ENCODE results near the gene TMEM132D. TPM values are rescaled to one million over a fixed set of nuclear protein-coding genes. Genes with fewer than 3 reads are reported as not detected.

The TMEM132D gene
- total RNA-seq, 2 experiments from 2014 or later, result not detected

GRCh38 chr12:129036135-129036534 lies 867.7 kb downstream of the TMEM132D start:
- POLR2A ChIA-PET, result no interaction called here
- intact Hi-C loops (cut with micrococcal nuclease; ENCODE audit: unreplicated experiment), result no loop called here

GRCh38 chr12:129034558-129035289 lies 869.1 kb downstream of the TMEM132D start:
- H3K9me2 ChIP-seq (ENCODE audit: insufficient read depth, low read length), result no peaks in the 10 kb centered on the region
- H3K9me3 ChIP-seq (ENCODE audit: low read length), result no peaks in the 10 kb centered on the region
- DNase-seq (ENCODE audit: low spot score), result no peak
- no peaks in the 10 kb centered on the region for H3K79me2 ChIP-seq (ENCODE audit: insufficient read depth, low read depth, low read length)
- H3K4me2 ChIP-seq (ENCODE audit: low read length), result no peak overlapping the region
- BruUV-seq (replicated peaks), result no TSS peak
- CTCF ChIA-PET (ENCODE audit: unreplicated experiment), result no interaction called here
- intact Hi-C loops (cut with micrococcal nuclease; ENCODE audit: unreplicated experiment), result no loop called here
- H4K20me1 ChIP-seq (ENCODE audit: insufficient read depth, low read length), result no peaks in the 10 kb centered on the region
- no peak overlapping the region for H3K27ac ChIP-seq (ENCODE audit: low read depth, low read length, poor library complexity, severe bottlenecking)
- no peak for TF ChIP-seq EZH2phosphoT487 (IDR thresholded peaks at IDR 0.05; ENCODE audit: borderline replicate concordance, low read depth, low read length)
- TF ChIP-seq CTCF (conservative IDR thresholded peaks at IDR 0.05; ENCODE audit: low read length), result no peak
- no peaks in the 10 kb centered on the region for H3K36me3 ChIP-seq (ENCODE audit: insufficient read depth, low read length)
- POLR2A ChIA-PET, result no interaction called here
- H3K4me3 ChIP-seq (ENCODE audit: low read depth, low read length, poor library complexity, severe bottlenecking), result no peak overlapping the region
- H3K4me1 ChIP-seq (ENCODE audit: insufficient read depth, low read length, poor library complexity, severe bottlenecking), result no peaks in the 10 kb centered on the region
- no peak overlapping the region for H2AFZ ChIP-seq (ENCODE audit: low read length)

More at GRCh38 chr12:129036135-129036534, 867.7 kb downstream of the TMEM132D start:
- Histone ChIP-seq H3K36me3 (ENCODE audit: insufficient read depth, low read length) (no peaks in the 10 kb centered on the region), H3K9me2 (ENCODE audit: insufficient read depth, low read length) (no peaks in the 10 kb centered on the region), H3K79me2 (ENCODE audit: insufficient read depth, low read depth, low read length) (no peaks in the 10 kb centered on the region), H4K20me1 (ENCODE audit: insufficient read depth, low read length) (no peaks in the 10 kb centered on the region), H3K4me1 (ENCODE audit: insufficient read depth, low read length, poor library complexity, severe bottlenecking) (no peaks in the 10 kb centered on the region), H3K4me3 (ENCODE audit: low read depth, low read length, poor library complexity, severe bottlenecking) (no peak overlapping the region), H2AFZ (ENCODE audit: low read length) (no peak overlapping the region), H3K27ac (ENCODE audit: low read depth, low read length, poor library complexity, severe bottlenecking) (no peak overlapping the region), H3K4me2 (ENCODE audit: low read length) (no peak overlapping the region), H3K9me3 (ENCODE audit: low read length) (no peaks in the 10 kb centered on the region)
- no TSS peak for BruUV-seq (replicated peaks)
- CTCF ChIA-PET (ENCODE audit: unreplicated experiment), result no interaction called here
- no peak for DNase-seq (ENCODE audit: low spot score)
- no peak for TF ChIP-seq CTCF (conservative IDR thresholded peaks at IDR 0.05; ENCODE audit: low read length)
- TF ChIP-seq EZH2phosphoT487 (IDR thresholded peaks at IDR 0.05; ENCODE audit: borderline replicate concordance, low read depth, low read length), result no peak

GRCh38 chr12:129028844-129029243 lies 875.0 kb downstream of the TMEM132D start:
- POLR2A ChIA-PET, result interaction anchor here (0.6 kb wide), 1 partner anchor 1098 kb away, joined by 3 read pairs; no protein-coding TSS in a partner anchor
- CTCF ChIA-PET (ENCODE audit: unreplicated experiment), result no interaction called here
- Histone ChIP-seq H3K4me1 (ENCODE audit: insufficient read depth, low read length, poor library complexity, severe bottlenecking) (no peaks in the 10 kb centered on the region), H3K4me3 (ENCODE audit: low read depth, low read length, poor library complexity, severe bottlenecking) (no peak overlapping the region), H2AFZ (ENCODE audit: low read length) (no peak overlapping the region), H3K79me2 (ENCODE audit: insufficient read depth, low read depth, low read length) (no peaks in the 10 kb centered on the region), H4K20me1 (ENCODE audit: insufficient read depth, low read length) (no peaks in the 10 kb centered on the region), H3K36me3 (ENCODE audit: insufficient read depth, low read length) (no peaks in the 10 kb centered on the region), H3K9me2 (ENCODE audit: insufficient read depth, low read length) (no peaks in the 10 kb centered on the region), H3K9me3 (ENCODE audit: low read length) (no peaks in the 10 kb centered on the region), H3K4me2 (ENCODE audit: low read length) (no peak overlapping the region), H3K27ac (ENCODE audit: low read depth, low read length, poor library complexity, severe bottlenecking) (no peak overlapping the region)
- DNase-seq (ENCODE audit: low spot score), result no peak
- no TSS peak for BruUV-seq (replicated peaks)
- TF ChIP-seq EZH2phosphoT487 (IDR thresholded peaks at IDR 0.05; ENCODE audit: borderline replicate concordance, low read depth, low read length) (no peak), CTCF (conservative IDR thresholded peaks at IDR 0.05; ENCODE audit: low read length) (no peak)
- intact Hi-C loops (cut with micrococcal nuclease; ENCODE audit: unreplicated experiment), result no loop called here

Data from OCI-LY7 (cell line).